Measurements from ENCODE around the gene EXOSC6.

- TF ChIP-seq POLR2AphosphoS5 (IDR thresholded peaks at IDR 0.05; ENCODE audit: low read depth, low read length): no peak; the same call in 1 of the 2 replicates
- no peak for TF ChIP-seq REST (IDR thresholded peaks at IDR 0.05; ENCODE audit: insufficient read depth in 1 of 2, low read depth in 2 of 2, low read length in 2 of 2)
- TF ChIP-seq TAF1 (IDR thresholded peaks at IDR 0.05; ENCODE audit: borderline replicate concordance, insufficient read depth, low read length): no peak
- TF ChIP-seq SIN3A (IDR thresholded peaks at IDR 0.05; ENCODE audit: borderline replicate concordance, insufficient read depth, low read length): no peak
These were observed 6.3 kb upstream of the EXOSC6 start for GRCh38 chr16:70258065-70258464.
